Endothelial cell of umbilical vein (primary cell): ENCODE results near the gene DUSP2. TPM values are rescaled to one million over a fixed set of nuclear protein-coding genes. Genes with fewer than 3 reads are reported as not detected.

Source experiments
- BruUV-seq: library from RNA; stranded (reverse); fragments of 400-500 nt; replicated peaks from 2 replicates; lab custom pipeline; 2021; lab: Mats Ljungman, UMichigan
- CTCF ChIA-PET: fragments of 300-600, 350-600 bp; sonication (Branson Sonifier 250); formaldehyde crosslinking; loops from one replicate; lab custom pipeline; 2021; ENCODE audit warnings: antibody characterized with exemption, inconsistent platforms; lab: Charles Lee
- POLR2A ChIA-PET: fragments of 300-600, 350-600 bp; sonication (Branson Sonifier 250); formaldehyde crosslinking; loops from one replicate; lab custom pipeline; 2021; ENCODE audit warnings: antibody characterized with exemption, inconsistent platforms; lab: Charles Lee
- DNase-seq: peaks from one replicate; pipeline ENCODE4 v3.0.0-alpha.2; 2011; ENCODE audit warnings: low read depth, low spot score
- FAIRE-seq: peaks from 2 replicates; lab custom pipeline; 2011; peaks lifted over from hg19 to GRCh38; lab: Jason Lieb, UNC
- H2AFZ ChIP-seq: 2 replicates; pipeline ENCODE4 v1.6.0; 2012; ENCODE audit warnings: low read depth, low read length, control low read depth, inconsistent platforms
- H3K27ac ChIP-seq: 2 replicates; pipeline ENCODE4 v1.5.1; 2011; ENCODE audit warnings: low read depth, mild to moderate bottlenecking, control low read depth, low read length, moderate library complexity; ENCODE audit not compliant: insufficient read depth
- H3K27me3 ChIP-seq, 2 experiments: 2 replicates each; pipeline versions ENCODE4 v1.6.0 to v1.6.1; 2011; ENCODE audit warnings: low read length in 2 of 2, mixed read lengths in 1 of 2; ENCODE audit not compliant: control insufficient read depth in 2 of 2, insufficient read depth in 2 of 2
- H3K36me3 ChIP-seq, 2 experiments: 2 replicates in 1 of 2; 3 replicates in 1 of 2; pipeline ENCODE4 v1.5.1; 2011; ENCODE audit warnings: low read length in 2 of 2, mild to moderate bottlenecking in 1 of 2, moderate library complexity in 1 of 2; ENCODE audit not compliant: control insufficient read depth in 2 of 2, insufficient read depth in 2 of 2; ENCODE audit errors: extremely low read depth in 1 of 2
- H3K4me1 ChIP-seq: 3 replicates; pipeline ENCODE4 v1.5.1; 2011; ENCODE audit warnings: mild to moderate bottlenecking, low read length; ENCODE audit not compliant: control insufficient read depth, insufficient read depth; ENCODE audit errors: extremely low read depth
- H3K4me2 ChIP-seq: 2 replicates; pipeline ENCODE4 v1.6.1; 2011; ENCODE audit warnings: low read length, control low read depth, mixed read lengths; ENCODE audit not compliant: insufficient read depth
- H3K4me3 ChIP-seq, 3 experiments: fragments of 200-600 bp in 1 of 3; sonication (generic), shearing (Covaris generic) in 1 of 3; replicated peaks in 1 of 3; 2 replicates each; pipeline ENCODE4 v1.5.1; 2011 to 2016; ENCODE audit warnings: control low read depth in 3 of 3, low read length in 3 of 3, mild to moderate bottlenecking in 2 of 3, inconsistent platforms in 1 of 3, low read depth in 1 of 3, moderate library complexity in 1 of 3; ENCODE audit not compliant: insufficient read depth in 1 of 3
- H3K79me2 ChIP-seq: 2 replicates; pipeline ENCODE4 v1.6.0; 2012; ENCODE audit warnings: low read length, inconsistent platforms; ENCODE audit not compliant: control insufficient read depth, insufficient read depth
- H3K9ac ChIP-seq: replicated peaks from 2 replicates; pipeline ENCODE3; 2011; ENCODE audit warnings: low read length, control low read depth; ENCODE audit not compliant: insufficient read depth; ENCODE audit errors: extremely low read depth
- H3K9me1 ChIP-seq: replicated peaks from 3 replicates; pipeline ENCODE4 v1.6.0; 2011; ENCODE audit warnings: mild to moderate bottlenecking, low read length; ENCODE audit not compliant: control insufficient read depth, insufficient read depth; ENCODE audit errors: extremely low read depth
- H3K9me3 ChIP-seq: replicated peaks from 2 replicates; pipeline ENCODE4 v1.5.1; 2012; ENCODE audit warnings: low read length, inconsistent platforms; ENCODE audit not compliant: control insufficient read depth, insufficient read depth
- H4K20me1 ChIP-seq: replicated peaks from 2 replicates; pipeline ENCODE3; 2011; ENCODE audit warnings: mild to moderate bottlenecking, low read length; ENCODE audit not compliant: control insufficient read depth, insufficient read depth; ENCODE audit errors: extremely low read depth
- CTCF ChIP-seq, 2 donors: IDR thresholded peaks; 1 replicate in 1 of 2; 2 replicates in 1 of 2; pipeline ENCODE4 v1.5.1; 2011; ENCODE audit warnings: low read length in 2 of 2, mild to moderate bottlenecking in 2 of 2, moderate library complexity in 2 of 2, control low read depth in 1 of 2, inconsistent platforms in 1 of 2, low read depth in 1 of 2; ENCODE audit not compliant: insufficient read depth in 1 of 2; ENCODE audit errors: extremely low read depth in 1 of 2
- EZH2 ChIP-seq: IDR thresholded peaks from 2 replicates; pipeline ENCODE4 v1.6.1; 2012; ENCODE audit warnings: borderline replicate concordance, low read depth, mild to moderate bottlenecking, moderate library complexity, low read length, inconsistent platforms; ENCODE audit not compliant: severe bottlenecking
- FOS ChIP-seq: IDR thresholded peaks from 2 replicates; pipeline ENCODE4 v1.6.1; 2011; ENCODE audit warnings: mild to moderate bottlenecking, low read length, moderate library complexity, borderline replicate concordance; ENCODE audit not compliant: insufficient read depth
- GATA2 ChIP-seq: IDR thresholded peaks from 2 replicates; pipeline ENCODE4 v1.7.0; 2011; ENCODE audit warnings: low read depth, mild to moderate bottlenecking, moderate library complexity, mixed read lengths, low read length; ENCODE audit not compliant: insufficient read length, insufficient read depth
- JUN ChIP-seq: IDR thresholded peaks from 2 replicates; pipeline ENCODE4 v1.6.1; 2011; ENCODE audit warnings: borderline replicate concordance, low read depth; ENCODE audit not compliant: insufficient read length, insufficient read depth
- MAX ChIP-seq: IDR thresholded peaks from 2 replicates; pipeline ENCODE4 v1.6.1; 2011; ENCODE audit not compliant: insufficient read depth, insufficient read length
- MYC ChIP-seq: IDR thresholded peaks from one replicate; pipeline ENCODE4 v1.6.1; 2011; ENCODE audit warnings: mild to moderate bottlenecking, low read depth, low read length
- POLR2A ChIP-seq: IDR thresholded peaks from 2 replicates; pipeline ENCODE4 v1.6.1; 2012; ENCODE audit warnings: low read depth, mild to moderate bottlenecking, control low read depth, low read length
- POLR2AphosphoS5 ChIP-seq: IDR thresholded peaks from 2 replicates; pipeline ENCODE4 v1.6.1; 2012; ENCODE audit warnings: low read depth, mild to moderate bottlenecking, control low read depth, low read length, moderate library complexity; ENCODE audit not compliant: insufficient read depth
- dilution Hi-C: fragments of 300-500 bp; cut with MboI; formaldehyde crosslinking; loops from one replicate; pipeline ENCODE4 v1.15.0; 2019; ENCODE audit warnings: low sequenced_read_pairs; ENCODE audit not compliant: extremely low pct_ligation_motif_present
- intact Hi-C: fragments of 100-400 bp; cut with micrococcal nuclease; formaldehyde crosslinking; loops from one replicate; pipeline ENCODE4 v1.10.0; 2022
- polyA plus RNA-seq, 4 experiments: library from polyadenylated mRNA; depleted of rRNA in 3 of 4; stranded (reverse) in 3 of 4; unstranded in 1 of 4; fragments of >200 nt; gene quantifications; 2 replicates each; pipeline versions ENCODE4 v1.2.1 to v1.2.3, GENCODE V29; 2011 to 2012; ENCODE audit warnings: missing spikeins in 1 of 4
- total RNA-seq: library from RNA; stranded (reverse); gene quantifications from 2 replicates; pipeline ENCODE4 v1.2.3, GENCODE V29; 2021

Gene DUSP2
- total and polyA plus RNA-seq, 2 donors (not counting 3 experiments of a cell fraction or from before 2014, with no cell fraction given), result 0.33 TPM

GRCh38 chr2:96181529-96181928 is 36.3 kb upstream of the DUSP2 start:
- Histone ChIP-seq H3K9me3 (no peaks in the 10 kb centered on the region), H2AFZ (no peak overlapping the region), H3K9me1 (no peaks in the 10 kb centered on the region), H3K27ac (no peak overlapping the region), H3K4me3 (no peak overlapping the region), H3K27me3 (no peaks in the 10 kb centered on the region), H3K36me3 (peaks cover 13 to 18% of the 10 kb centered on the region in 2 experiments), H3K4me2 (no peak overlapping the region), H3K9ac (no peak overlapping the region), H4K20me1 (no peaks in the 10 kb centered on the region), H3K79me2 (no peaks in the 10 kb centered on the region), H3K4me1 (no peaks in the 10 kb centered on the region)
- intact Hi-C loops, result no loop called here
- CTCF ChIA-PET, result interaction anchor here (0.7 to 1.5 kb wide), 2 partner anchors 47 to 85 kb away, joined by 3 to 7 read pairs; partner anchors contain the start of genes CIAO1 and TMEM127
- FAIRE-seq (no peak), DNase-seq (no peak)
- no TSS peak for BruUV-seq
- dilution Hi-C loops, result no loop called here
- POLR2A ChIA-PET, result no interaction called here
- no peak for TF ChIP-seq GATA2
- TF ChIP-seq EZH2, result no peak
- no peak for TF ChIP-seq MYC
- TF ChIP-seq MAX, result no peak
- TF ChIP-seq POLR2AphosphoS5, result no peak
- TF ChIP-seq CTCF (IDR thresholded peaks at IDR 0.05; ENCODE audit: extremely low read depth in 1 of 2, insufficient read depth in 1 of 2, low read depth in 1 of 2, low read length in 2 of 2), result no peak
- TF ChIP-seq FOS, result no peak
- no peak for TF ChIP-seq POLR2A
- TF ChIP-seq JUN, result no peak
